ENCODE measurements around the gene RASA4B.

- TF ChIP-seq CTCF (IDR thresholded peaks at IDR 0.05), result no peak
- no peak for TF ChIP-seq POLR2A (IDR thresholded peaks at IDR 0.05)
- TF ChIP-seq EP300 (IDR thresholded peaks at IDR 0.05), result no peak
- TF ChIP-seq POLR2AphosphoS5 (IDR thresholded peaks at IDR 0.05), result no peak
Measured at GRCh38 chr7:102456327-102456726, 61.2 kb downstream of the RASA4B start.

All from suprapubic skin (tissue), 4 donors.